PC-3 (cell line): Measurements from ENCODE around the gene MISP. TPM values are rescaled to one million over a fixed set of nuclear protein-coding genes. Genes with fewer than 3 reads are reported as not detected.

Experiments
- ATAC-seq: fragments of 200-7000 bp; cut with Tn5 transposase; 2 replicates; pipeline ENCODE4 v1.9.1; 2020; ENCODE audit warnings: mild to moderate bottlenecking, moderate library complexity
- BruUV-seq: library from RNA; stranded (reverse); fragments of 400-500 nt; replicated peaks from 2 replicates; lab custom pipeline; 2021; lab: Mats Ljungman, UMichigan
- CTCF ChIA-PET: fragments of 300-600 bp; sonication (Branson Sonifier 250); formaldehyde crosslinking; loops from one replicate; lab custom pipeline; 2022; ENCODE audit warnings: antibody characterized with exemption; lab: Charles Lee
- POLR2A ChIA-PET: fragments of 300-600 bp; sonication (Branson Sonifier 250); formaldehyde crosslinking; loops from one replicate; lab custom pipeline; 2022; ENCODE audit warnings: antibody characterized with exemption; ENCODE audit not compliant: unreplicated experiment; lab: Charles Lee
- DNase-seq: peaks from one replicate; pipeline ENCODE4 v3.0.0-alpha.2; 2015
- H2AFZ ChIP-seq: fragments of 300-600 bp; sonication (generic); 2 replicates; pipeline ENCODE4 v1.6.0; 2016; ENCODE audit warnings: antibody characterized with exemption, low read length
- H3F3A ChIP-seq: fragments of 300-600 bp; sonication (generic); one replicate; pipeline ENCODE4 v1.6.0; 2017; ENCODE audit warnings: antibody characterized with exemption, low read length, control low read depth, mild to moderate bottlenecking; ENCODE audit not compliant: unreplicated experiment
- H3K27ac ChIP-seq: fragments of 300-600 bp; sonication (generic); 2 replicates; pipeline ENCODE4 v1.5.1; 2016; ENCODE audit warnings: mild to moderate bottlenecking, low read length
- H3K27me3 ChIP-seq: fragments of 300-600 bp; sonication (generic); 2 replicates; pipeline ENCODE4 v1.6.1; 2016; ENCODE audit warnings: low read length, mixed read lengths
- H3K36me3 ChIP-seq: fragments of 300-600 bp; sonication (generic); 2 replicates; pipeline ENCODE4 v1.6.1; 2016; ENCODE audit warnings: low read depth, mixed run types, low read length, mixed read lengths
- H3K4me1 ChIP-seq: fragments of 300-600 bp; sonication (generic); 2 replicates; pipeline ENCODE4 v1.5.1; 2016; ENCODE audit warnings: low read length; ENCODE audit not compliant: insufficient read depth
- H3K4me2 ChIP-seq: fragments of 300-600 bp; sonication (generic); 2 replicates; pipeline ENCODE4 v1.6.0; 2016; ENCODE audit warnings: low read length
- H3K4me3 ChIP-seq: fragments of 300-600 bp; sonication (generic); 2 replicates; pipeline ENCODE4 v1.5.1; 2016; ENCODE audit warnings: mild to moderate bottlenecking, low read length, mixed read lengths
- H3K79me2 ChIP-seq: fragments of 300-600 bp; sonication (generic); 2 replicates; pipeline ENCODE4 v1.6.1; 2017; ENCODE audit warnings: low read length, mixed read lengths
- H3K9ac ChIP-seq: fragments of 300-600 bp; sonication (generic); 2 replicates; pipeline ENCODE4 v1.6.0; 2016; ENCODE audit warnings: mild to moderate bottlenecking, low read length
- H3K9me2 ChIP-seq: fragments of 300-600 bp; sonication (generic); replicated peaks from 2 replicates; pipeline ENCODE4 v1.6.1; 2016; ENCODE audit warnings: mixed run types, low read length, mixed read lengths
- H3K9me3 ChIP-seq: fragments of 300-600 bp; sonication (generic); 2 replicates; pipeline ENCODE4 v1.6.1; 2016; ENCODE audit warnings: low read length, mixed read lengths
- H4K20me1 ChIP-seq: fragments of 300-600 bp; sonication (generic); 2 replicates; pipeline ENCODE4 v1.6.1; 2016; ENCODE audit warnings: low read length, mixed read lengths
- EZH2 ChIP-seq: fragments of 300-600 bp; sonication (generic); IDR thresholded peaks from one replicate; pipeline ENCODE4 v1.6.1; 2017; ENCODE audit warnings: antibody characterized with exemption, mild to moderate bottlenecking, low read length; ENCODE audit not compliant: unreplicated experiment
- EZH2phosphoT487 ChIP-seq: fragments of 300-600 bp; sonication (generic); IDR thresholded peaks from 2 replicates; pipeline ENCODE4 v1.6.1; 2018; ENCODE audit warnings: mild to moderate bottlenecking, antibody characterized with exemption, low read length, borderline replicate concordance
- intact Hi-C: fragments of 100-400 bp; cut with micrococcal nuclease; formaldehyde crosslinking; loops from 2 replicates; pipeline ENCODE4 v1.9.0; 2023
- total RNA-seq: library from RNA; depleted of rRNA; stranded (reverse); fragments of >200 nt; gene quantifications from 2 replicates; pipeline ENCODE4 v1.2.3, GENCODE V29; 2014
- TF ChIP-seq, protein P1 (sequence below): fragments of 300-600 bp; sonication (generic); conservative IDR thresholded peaks from 2 replicates; pipeline ENCODE4 v1.5.1; 2017; ENCODE audit warnings: antibody characterized with exemption, low read depth, mild to moderate bottlenecking, low read length

Gene MISP
- total RNA-seq, 1 experiment from 2014 or later = 115 TPM

DNA sequence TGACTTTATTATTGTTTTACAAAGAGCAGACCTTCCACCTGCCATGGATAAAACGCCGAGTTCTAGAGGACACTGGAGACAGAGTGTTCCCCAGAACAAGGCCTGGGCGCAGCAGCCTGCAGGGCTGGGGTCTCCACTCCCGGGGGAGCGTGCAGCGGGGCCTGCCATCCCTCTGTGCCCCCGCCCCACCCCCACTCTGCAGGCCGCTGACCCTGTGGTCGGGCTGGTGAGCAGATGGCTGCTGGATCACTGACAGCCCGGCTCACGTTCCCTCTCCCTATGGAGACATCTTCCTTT is 37.7 kb downstream of the MISP start:
- TF ChIP-seq, protein P1, sequence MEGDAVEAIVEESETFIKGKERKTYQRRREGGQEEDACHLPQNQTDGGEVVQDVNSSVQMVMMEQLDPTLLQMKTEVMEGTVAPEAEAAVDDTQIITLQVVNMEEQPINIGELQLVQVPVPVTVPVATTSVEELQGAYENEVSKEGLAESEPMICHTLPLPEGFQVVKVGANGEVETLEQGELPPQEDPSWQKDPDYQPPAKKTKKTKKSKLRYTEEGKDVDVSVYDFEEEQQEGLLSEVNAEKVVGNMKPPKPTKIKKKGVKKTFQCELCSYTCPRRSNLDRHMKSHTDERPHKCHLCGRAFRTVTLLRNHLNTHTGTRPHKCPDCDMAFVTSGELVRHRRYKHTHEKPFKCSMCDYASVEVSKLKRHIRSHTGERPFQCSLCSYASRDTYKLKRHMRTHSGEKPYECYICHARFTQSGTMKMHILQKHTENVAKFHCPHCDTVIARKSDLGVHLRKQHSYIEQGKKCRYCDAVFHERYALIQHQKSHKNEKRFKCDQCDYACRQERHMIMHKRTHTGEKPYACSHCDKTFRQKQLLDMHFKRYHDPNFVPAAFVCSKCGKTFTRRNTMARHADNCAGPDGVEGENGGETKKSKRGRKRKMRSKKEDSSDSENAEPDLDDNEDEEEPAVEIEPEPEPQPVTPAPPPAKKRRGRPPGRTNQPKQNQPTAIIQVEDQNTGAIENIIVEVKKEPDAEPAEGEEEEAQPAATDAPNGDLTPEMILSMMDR = no peak
- TF ChIP-seq EZH2 = no peak
- TF ChIP-seq EZH2phosphoT487 = no peak
- no peaks in the 10 kb centered on the region for H3K9me2 ChIP-seq
- H3K9me3 ChIP-seq = no peaks in the 10 kb centered on the region
- H2AFZ ChIP-seq = no peak overlapping the region
- DNase-seq (no peak), ATAC-seq (no peak)
- H3K4me1 ChIP-seq = 0 out of 2 replicates have a peak, but pooled peaks cover 4% of the 10 kb centered on the region
- no peak overlapping the region for H3K27ac ChIP-seq
- H3K4me3 ChIP-seq = no peak overlapping the region
- no peak overlapping the region for H3K4me2 ChIP-seq
- H3K9ac ChIP-seq = no peak overlapping the region
- H3K27me3 ChIP-seq = no peaks in the 10 kb centered on the region
- no peaks in the 10 kb centered on the region for H3K36me3 ChIP-seq
- H3K79me2 ChIP-seq = peaks cover 25% of the 10 kb centered on the region
- H3F3A ChIP-seq = no peaks in the 10 kb centered on the region
- H4K20me1 ChIP-seq = no peaks in the 10 kb centered on the region
- no TSS peak for BruUV-seq
- ChIA-PET CTCF (no interaction called here), POLR2A (no interaction called here)
- intact Hi-C loops = no loop called here

DNA sequence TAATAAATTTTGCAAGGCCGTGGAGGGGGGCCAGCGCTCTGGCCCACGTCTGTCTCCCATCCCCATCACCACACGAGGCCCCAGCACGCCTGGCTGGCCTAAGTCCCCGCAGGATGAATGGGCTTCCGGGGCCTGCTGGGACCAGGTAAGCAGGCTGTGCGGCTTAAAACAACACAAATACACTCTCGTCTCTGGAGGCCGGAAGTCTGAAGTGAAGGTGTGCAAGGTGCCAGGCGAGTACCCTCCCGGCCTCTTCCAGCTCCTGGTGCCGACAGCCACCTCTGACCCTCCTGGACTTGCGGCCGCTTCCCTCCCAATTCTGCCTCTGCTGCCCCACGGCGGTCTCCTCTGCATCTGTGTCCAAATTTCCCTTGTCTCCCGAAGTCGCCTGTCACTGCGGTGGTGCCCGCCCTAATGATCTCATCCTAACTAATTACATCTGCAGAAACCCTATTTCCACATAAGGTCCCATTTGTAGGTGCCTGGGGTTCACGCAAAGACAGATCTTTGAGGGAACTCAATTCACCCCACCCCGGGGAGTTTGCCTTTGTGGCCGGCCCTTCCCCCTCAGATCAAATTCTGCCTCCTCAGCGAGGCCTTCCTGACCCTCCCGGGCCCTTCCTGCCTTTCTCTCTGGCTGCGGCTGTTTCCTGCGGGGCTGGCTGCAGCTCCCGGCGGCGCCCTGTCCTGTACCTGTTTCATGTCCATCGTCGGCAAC is 38.2 kb downstream of the MISP start:
- no peaks in the 10 kb centered on the region for H3K9me3 ChIP-seq
- no peaks in the 10 kb centered on the region for H3F3A ChIP-seq
- H2AFZ ChIP-seq = no peak overlapping the region
- no peak for DNase-seq
- H4K20me1 ChIP-seq = no peaks in the 10 kb centered on the region
- no peaks in the 10 kb centered on the region for H3K36me3 ChIP-seq
- H3K4me1 ChIP-seq = 0 out of 2 replicates have a peak, but pooled peaks cover 4% of the 10 kb centered on the region
- H3K27me3 ChIP-seq = no peaks in the 10 kb centered on the region
- no peak overlapping the region for H3K4me3 ChIP-seq
- CTCF ChIA-PET = no interaction called here
- peaks cover 20% of the 10 kb centered on the region for H3K79me2 ChIP-seq
- BruUV-seq = no TSS peak
- POLR2A ChIA-PET = no interaction called here
- H3K4me2 ChIP-seq = no peak overlapping the region
- no peaks in the 10 kb centered on the region for H3K9me2 ChIP-seq
- TF ChIP-seq EZH2 (no peak), EZH2phosphoT487 (no peak)
- TF ChIP-seq, protein P1 = no peak
- ATAC-seq = no peak
- no peak overlapping the region for H3K9ac ChIP-seq
- no peak overlapping the region for H3K27ac ChIP-seq
- intact Hi-C loops = no loop called here

DNA sequence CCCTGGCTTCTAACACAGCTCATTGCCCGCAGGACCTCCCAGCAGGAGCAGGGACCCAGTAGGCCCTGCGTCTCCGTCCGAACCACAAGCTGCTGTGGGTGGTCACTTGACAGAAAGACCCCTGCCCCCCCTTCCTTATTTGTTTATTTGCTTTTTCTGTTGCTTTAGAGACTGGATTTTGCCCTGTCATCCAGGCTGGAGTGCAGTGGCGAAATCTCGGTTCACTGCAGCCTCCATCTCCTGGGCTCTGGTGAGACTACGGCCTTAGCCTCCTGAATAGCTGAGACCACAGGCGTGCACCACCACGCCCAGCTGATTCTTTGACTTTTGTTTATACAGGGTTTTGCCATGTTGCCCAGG is 38.8 kb downstream of the MISP start:
- intact Hi-C loops = no loop called here
- H3K36me3 ChIP-seq = no peaks in the 10 kb centered on the region
- TF ChIP-seq EZH2phosphoT487 (no peak), EZH2 (no peak)
- TF ChIP-seq, protein P1 = no peak
- H3K27ac ChIP-seq = no peak overlapping the region
- no peaks in the 10 kb centered on the region for H3K9me3 ChIP-seq
- no peaks in the 10 kb centered on the region for H3K9me2 ChIP-seq
- no TSS peak for BruUV-seq
- DNase-seq (no peak), ATAC-seq (no peak)
- ChIA-PET POLR2A (no interaction called here), CTCF (no interaction called here)
- peaks cover 14% of the 10 kb centered on the region for H3K79me2 ChIP-seq
- H4K20me1 ChIP-seq = no peaks in the 10 kb centered on the region
- no peak overlapping the region for H3K4me2 ChIP-seq
- H3K4me1 ChIP-seq = 0 out of 2 replicates have a peak, but pooled peaks cover under 1% of the 10 kb centered on the region
- H3F3A ChIP-seq = no peaks in the 10 kb centered on the region
- no peaks in the 10 kb centered on the region for H3K27me3 ChIP-seq
- H2AFZ ChIP-seq = no peak overlapping the region
- H3K9ac ChIP-seq = no peak overlapping the region
- no peak overlapping the region for H3K4me3 ChIP-seq
